ENCODE data around the gene TMEM245. TPM values are rescaled to one million over a fixed set of nuclear protein-coding genes. Genes with fewer than 3 reads are reported as not detected.

The TMEM245 gene
- total and polyA plus RNA-seq, 2 of the 13 experiments (the other 11 are each of a cell fraction or from before 2014, with no cell fraction given) = 53.5 to 55.4 TPM

- TF ChIP-seq ATF1 (CRISPR knock-in tag; IDR thresholded peaks at IDR 0.05) = no peak
- TF ChIP-seq ASH2L (IDR thresholded peaks at IDR 0.05; ENCODE audit: insufficient read length, low read depth, low read length) = no peak
- TF ChIP-seq NCOR1 (IDR thresholded peaks at IDR 0.05; ENCODE audit: borderline replicate concordance, low read length) = 0 out of 2 replicates have a peak, but pooled peaks have one; percentile 26
- 0 out of 2 replicates have a peak, but pooled peaks have one; percentile 15 for TF ChIP-seq HOXA3 (CRISPR knock-in tag; IDR thresholded peaks at IDR 0.05)
- TF ChIP-seq PHF21A (CRISPR knock-in tag; IDR thresholded peaks at IDR 0.05) = 0 out of 2 replicates have a peak, but pooled peaks have one; percentile 33
- TF ChIP-seq ZMYM2 (CRISPR knock-in tag; IDR thresholded peaks at IDR 0.05) = peak; percentile 74; the same call in 1 of the 2 replicates
- TF ChIP-seq MAFF (IDR thresholded peaks at IDR 0.05; ENCODE audit: low read depth, low read length) = peak; percentile 52; the same call in 1 of the 2 replicates
- 0 out of 2 replicates have a peak, but pooled peaks have one; percentile 65 for TF ChIP-seq MAFG (CRISPR knock-in tag; IDR thresholded peaks at IDR 0.05)
- TF ChIP-seq GPN1 (CRISPR knock-in tag; IDR thresholded peaks at IDR 0.05; ENCODE audit: borderline replicate concordance) = no peak
- peak; percentile 28; the same call in 1 of the 2 replicates for TF ChIP-seq HNF4G (IDR thresholded peaks at IDR 0.05; ENCODE audit: borderline replicate concordance, low read depth, low read length)
- TF ChIP-seq HNF4G (CRISPR knock-in tag; IDR thresholded peaks at IDR 0.05; ENCODE audit: borderline replicate concordance, low read depth) = no peak
- peak; percentile 43; the same call in 1 of the 2 replicates for TF ChIP-seq KMT2B (CRISPR knock-in tag; IDR thresholded peaks at IDR 0.05)
- no peak for TF ChIP-seq ZNF670 (CRISPR knock-in tag; IDR thresholded peaks at IDR 0.05; ENCODE audit: borderline replicate concordance)
- TF ChIP-seq RBM39 (IDR thresholded peaks at IDR 0.05; ENCODE audit: low read depth, low read length, poor library complexity, severe bottlenecking) = no peak
- TF ChIP-seq NFKBIZ (CRISPR knock-in tag; IDR thresholded peaks at IDR 0.05) = no peak
- peak; percentile 36; the same call in 1 of the 2 replicates for TF ChIP-seq PITX1 (CRISPR knock-in tag; IDR thresholded peaks at IDR 0.05)
- peak; percentile 55; the same call in 1 of the 2 replicates for TF ChIP-seq EHMT2 (IDR thresholded peaks at IDR 0.05; ENCODE audit: borderline replicate concordance, low read depth, low read length)
- peak; percentile 10; the same call in 1 of the 2 replicates for TF ChIP-seq SALL1 (CRISPR knock-in tag; IDR thresholded peaks at IDR 0.05)
- TF ChIP-seq EP300 (IDR thresholded peaks at IDR 0.05; ENCODE audit: low read depth in 2 of 2, low read length in 2 of 2) = peak in 1 of 2 experiments; percentile 21; a peak in 1 of 4 replicates
- TF ChIP-seq EP300 (CRISPR knock-in tag; IDR thresholded peaks at IDR 0.05; ENCODE audit: borderline replicate concordance) = no peak
- no peak for TF ChIP-seq SNRNP70 (IDR thresholded peaks at IDR 0.05; ENCODE audit: low read depth, low read length)
- no peak for TF ChIP-seq CEBPZ (IDR thresholded peaks at IDR 0.05; ENCODE audit: low read length)
- peak; percentile 62 for TF ChIP-seq ZMYM4 (CRISPR knock-in tag; IDR thresholded peaks at IDR 0.05)
- 0 out of 2 replicates have a peak, but pooled peaks have one; percentile 17 for TF ChIP-seq ISL2 (CRISPR knock-in tag; IDR thresholded peaks at IDR 0.05)
- no peak for TF ChIP-seq ZBTB38 (CRISPR knock-in tag; IDR thresholded peaks at IDR 0.05)
- 0 out of 2 replicates have a peak, but pooled peaks have one; percentile 13 for TF ChIP-seq ZFX (CRISPR knock-in tag; IDR thresholded peaks at IDR 0.05; ENCODE audit: low read depth)
- TF ChIP-seq ADNP (CRISPR knock-in tag; IDR thresholded peaks at IDR 0.05) = 0 out of 2 replicates have a peak, but pooled peaks have one; percentile 12
- no peak for TF ChIP-seq ZNF225 (CRISPR knock-in tag; IDR thresholded peaks at IDR 0.05)
Measured at GRCh38 chr9:109122726-109123621, 3.2 kb upstream of the TMEM245 start (continued).

All from HepG2 (cell line).